AG04450 (cell line): ENCODE results near the gene PRPH. TPM values are rescaled to one million over a fixed set of nuclear protein-coding genes. Genes with fewer than 3 reads are reported as not detected.
"Not testable (repeated sequence)": the region's sequence is repeated elsewhere in the genome, so short reads cannot be mapped to it uniquely, and the experiment has no call there.

Experiments
- CTCF ChIA-PET: fragments of 300-600, 350-600 bp; formaldehyde crosslinking; extraction: SDS; loops from one replicate; lab custom pipeline; 2022; ENCODE audit warnings: antibody characterized with exemption, inconsistent platforms; lab: Charles Lee
- POLR2A ChIA-PET: fragments of 350-600 bp; formaldehyde crosslinking; extraction: SDS; loops from one replicate; lab custom pipeline; 2021; ENCODE audit warnings: antibody characterized with exemption, inconsistent platforms; lab: Yijun Ruan, JAX
- DNase-seq: peaks from one replicate; pipeline ENCODE4 v3.0.0-alpha.2; 2011; ENCODE audit warnings: low read depth, low spot score
- H3K27ac ChIP-seq: one replicate; pipeline ENCODE4 v1.5.1; 2012; ENCODE audit warnings: low read depth, low read length, control low read depth
- H3K27me3 ChIP-seq: one replicate; pipeline ENCODE4 v1.6.0; 2012; ENCODE audit warnings: low read length; ENCODE audit not compliant: control insufficient read depth, insufficient read depth
- H3K4me3 ChIP-seq: 2 replicates; pipeline ENCODE4 v1.5.1; 2011; ENCODE audit warnings: mild to moderate bottlenecking, low read depth, low read length, control low read depth
- H3K9me3 ChIP-seq: 2 replicates; pipeline ENCODE4 v1.5.1; 2012; ENCODE audit warnings: low read length; ENCODE audit not compliant: control insufficient read depth, insufficient read depth
- polyA plus RNA-seq: library from polyadenylated mRNA; depleted of rRNA; stranded (reverse); fragments of >200 nt; gene quantifications from 2 replicates; pipeline ENCODE4 v1.2.3, GENCODE V29; 2011
- TF ChIP-seq, protein P1 (sequence below): IDR thresholded peaks from 2 replicates; pipeline ENCODE4 v1.5.1; 2011; ENCODE audit warnings: low read depth, low read length, control low read depth, inconsistent platforms

PRPH gene
- polyA plus RNA-seq, 1 experiment: not detected

DNA sequence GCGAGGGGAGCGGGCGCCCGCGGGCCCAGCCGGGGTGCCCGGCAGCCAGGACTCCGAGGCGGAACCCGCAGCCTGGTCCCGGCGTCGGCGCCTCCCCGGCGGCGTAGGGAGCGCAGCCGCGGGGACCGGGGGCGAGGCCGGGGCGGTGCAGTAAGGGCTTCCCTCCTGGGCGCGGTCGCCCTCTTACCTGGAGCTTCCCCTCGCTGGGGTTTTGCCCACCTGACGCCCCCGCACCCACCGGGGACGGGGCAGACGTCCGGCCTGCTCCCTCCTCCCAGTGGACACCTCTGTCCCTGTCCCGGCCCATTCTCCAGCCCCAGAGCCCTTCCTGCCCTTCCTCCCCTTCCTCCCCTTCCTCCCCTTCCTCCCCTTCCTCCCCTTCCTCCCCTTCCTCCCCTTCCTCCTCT, 30.5 kb upstream of the PRPH start:
- H3K27me3 ChIP-seq: no peaks in the 10 kb centered on the region
- H3K9me3 ChIP-seq: peaks cover 12% of the 10 kb centered on the region
- DNase-seq: no peak
- H3K27ac ChIP-seq: peak overlapping the region; percentile 57
- TF ChIP-seq, protein P1, sequence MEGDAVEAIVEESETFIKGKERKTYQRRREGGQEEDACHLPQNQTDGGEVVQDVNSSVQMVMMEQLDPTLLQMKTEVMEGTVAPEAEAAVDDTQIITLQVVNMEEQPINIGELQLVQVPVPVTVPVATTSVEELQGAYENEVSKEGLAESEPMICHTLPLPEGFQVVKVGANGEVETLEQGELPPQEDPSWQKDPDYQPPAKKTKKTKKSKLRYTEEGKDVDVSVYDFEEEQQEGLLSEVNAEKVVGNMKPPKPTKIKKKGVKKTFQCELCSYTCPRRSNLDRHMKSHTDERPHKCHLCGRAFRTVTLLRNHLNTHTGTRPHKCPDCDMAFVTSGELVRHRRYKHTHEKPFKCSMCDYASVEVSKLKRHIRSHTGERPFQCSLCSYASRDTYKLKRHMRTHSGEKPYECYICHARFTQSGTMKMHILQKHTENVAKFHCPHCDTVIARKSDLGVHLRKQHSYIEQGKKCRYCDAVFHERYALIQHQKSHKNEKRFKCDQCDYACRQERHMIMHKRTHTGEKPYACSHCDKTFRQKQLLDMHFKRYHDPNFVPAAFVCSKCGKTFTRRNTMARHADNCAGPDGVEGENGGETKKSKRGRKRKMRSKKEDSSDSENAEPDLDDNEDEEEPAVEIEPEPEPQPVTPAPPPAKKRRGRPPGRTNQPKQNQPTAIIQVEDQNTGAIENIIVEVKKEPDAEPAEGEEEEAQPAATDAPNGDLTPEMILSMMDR: no peak
- peak overlapping the region; percentile 86 for H3K4me3 ChIP-seq
- ChIA-PET CTCF (interaction anchor here (0.7 to 2.1 kb wide), 7 partner anchors 10 to 603 kb away, joined by 3 to 9 read pairs (median 4); partner anchors contain the start of gene LMBR1L), POLR2A (interaction anchor here (1.3 to 2.8 kb wide), 5 partner anchors 18 to 134 kb away, joined by 3 to 17 read pairs (median 4); partner anchors contain the start of genes TROAP, TUBA1A and TUBA1B)

DNA sequence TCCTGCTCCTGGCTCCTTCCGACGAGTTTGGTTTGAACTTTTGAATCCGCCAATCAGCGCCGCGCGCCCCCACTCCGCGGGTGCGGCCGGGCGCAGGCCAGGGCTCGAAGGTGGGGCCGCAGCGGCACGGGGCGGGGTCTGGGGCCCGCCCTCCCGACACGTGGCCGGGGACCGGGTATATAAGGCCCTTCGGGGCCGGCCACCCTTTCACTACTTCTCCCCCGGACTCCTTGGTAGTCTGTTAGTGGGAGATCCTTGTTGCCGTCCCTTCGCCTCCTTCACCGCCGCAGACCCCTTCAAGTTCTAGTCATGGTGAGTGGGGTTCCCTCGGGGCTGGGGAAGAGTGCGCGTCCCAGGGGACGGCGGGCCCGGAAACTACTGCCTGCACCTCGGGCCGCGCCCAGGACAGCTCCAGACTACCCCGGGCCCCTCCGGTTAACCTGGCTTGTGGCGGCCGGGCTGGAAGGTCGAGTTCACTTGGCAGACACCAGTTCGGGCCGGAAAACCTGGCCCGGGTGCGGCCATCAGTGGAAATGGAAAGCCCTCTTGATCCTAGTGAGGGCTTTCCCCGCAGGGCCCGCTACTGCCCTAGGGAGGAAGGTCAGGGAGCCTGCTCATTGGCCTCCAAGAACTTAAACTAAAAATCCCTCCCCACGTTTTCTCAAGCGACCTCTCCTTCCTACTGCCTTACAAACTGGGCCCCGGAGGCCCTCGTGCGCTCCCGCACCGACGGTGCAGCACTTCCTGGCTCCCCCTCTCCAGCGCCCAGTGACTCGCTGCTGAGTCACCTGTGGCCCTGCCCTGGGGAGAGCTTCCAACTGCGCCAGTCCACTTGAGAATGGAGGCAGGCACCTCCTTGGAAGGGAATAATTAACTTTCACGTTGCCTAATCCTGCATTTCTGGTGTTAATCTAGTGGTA, 29.8 kb upstream of the PRPH start, which contains the start of gene TUBA1C:
TSS of gene TUBA1C (plus strand) at position 210 of the 920 bp plus-strand sequence. CDS start at position 310, 100 bp downstream.
- ChIA-PET POLR2A (interaction anchor here (0.6 to 2.8 kb wide), 16 partner anchors 9 to 354 kb away, joined by 3 to 17 read pairs (median 3); partner anchors contain the start of genes ARF3, SPATS2, TROAP and TUBA1A), CTCF (no interaction called here)
- Histone ChIP-seq H3K9me3 (peaks cover 12% of the 10 kb centered on the region), H3K27me3 (no peaks in the 10 kb centered on the region), H3K27ac (peak within 1 kb of the TSS; percentile 98), H3K4me3 (peak within 1 kb of the TSS; percentile 86)
- DNase-seq: peak; percentile 77
- TF ChIP-seq, protein P1: 0 out of 2 replicates have a peak, but pooled peaks have one; percentile 1

DNA sequence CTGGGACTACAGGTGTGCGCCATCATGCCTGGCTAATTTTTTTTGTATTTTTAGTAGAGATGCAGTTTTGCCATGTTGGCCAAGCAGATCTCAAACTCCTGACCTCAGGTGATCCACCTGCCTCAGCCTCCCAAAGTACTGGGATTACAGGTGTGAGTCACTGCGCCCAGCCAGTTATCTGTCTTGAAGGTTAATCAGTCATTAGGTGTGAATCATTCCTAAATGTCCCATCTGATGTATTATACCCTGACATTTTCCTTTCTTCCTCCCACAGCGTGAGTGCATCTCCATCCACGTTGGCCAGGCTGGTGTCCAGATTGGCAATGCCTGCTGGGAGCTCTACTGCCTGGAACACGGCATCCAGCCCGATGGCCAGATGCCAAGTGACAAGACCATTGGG, 25.8 kb upstream of the PRPH start:
- ChIA-PET POLR2A (interaction anchor here (0.8 to 1.1 kb wide), 3 partner anchors 25 to 139 kb away, joined by 3 to 7 read pairs (median 5); partner anchors contain the start of gene TUBA1B), CTCF (interaction anchor here (1.1 kb wide), 2 partner anchors 181 to 311 kb away, joined by 3 read pairs; no protein-coding TSS in a partner anchor)
- H3K9me3 ChIP-seq: peaks cover 12% of the 10 kb centered on the region
- H3K4me3 ChIP-seq: peak overlapping the region; percentile 37
- H3K27ac ChIP-seq, DNase-seq, H3K27me3 ChIP-seq: not testable (repeated sequence)

DNA sequence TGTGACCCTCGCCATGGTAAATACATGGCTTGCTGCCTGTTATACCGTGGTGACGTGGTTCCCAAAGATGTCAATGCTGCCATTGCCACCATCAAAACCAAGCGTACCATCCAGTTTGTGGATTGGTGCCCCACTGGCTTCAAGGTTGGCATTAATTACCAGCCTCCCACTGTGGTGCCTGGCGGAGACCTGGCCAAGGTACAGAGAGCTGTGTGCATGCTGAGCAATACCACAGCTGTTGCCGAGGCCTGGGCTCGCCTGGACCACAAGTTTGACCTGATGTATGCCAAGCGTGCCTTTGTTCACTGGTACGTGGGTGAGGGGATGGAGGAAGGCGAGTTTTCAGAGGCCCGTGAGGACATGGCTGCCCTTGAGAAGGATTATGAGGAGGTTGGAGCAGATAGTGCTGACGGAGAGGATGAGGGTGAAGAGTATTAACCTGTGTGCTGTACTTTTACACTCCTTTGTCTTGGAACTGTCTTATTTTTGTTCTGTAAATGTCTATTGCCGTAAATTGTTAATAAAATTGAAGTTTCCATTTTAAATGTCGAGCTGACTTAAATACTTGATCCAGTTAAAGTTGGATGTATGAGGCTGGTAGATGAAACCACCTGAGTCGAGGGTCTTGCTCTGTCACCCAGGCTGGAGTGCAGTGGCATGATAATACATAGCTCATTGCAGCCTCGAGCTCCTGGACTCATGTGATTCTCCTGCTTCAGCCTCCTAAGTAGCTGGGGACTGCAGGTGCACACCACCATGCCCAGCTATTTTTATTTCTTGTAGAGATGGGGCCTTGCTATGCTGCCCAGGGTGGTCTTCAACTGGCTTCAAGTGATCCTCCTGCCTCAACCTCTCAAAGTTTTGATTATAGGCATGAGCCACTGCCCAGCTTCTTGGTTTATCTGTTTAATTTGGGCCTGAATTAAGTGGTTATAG, 21.9 kb upstream of the PRPH start:
- no peak for DNase-seq
- ChIA-PET CTCF (interaction anchor here (0.7 kb wide), 1 partner anchor 61 kb away, joined by 3 read pairs; no protein-coding TSS in a partner anchor), POLR2A (no interaction called here)
- H3K27me3 ChIP-seq: no peaks in the 10 kb centered on the region
- H3K4me3 ChIP-seq: no peak overlapping the region
- no peaks in the 10 kb centered on the region for H3K9me3 ChIP-seq
- H3K27ac ChIP-seq: no peak overlapping the region
- TF ChIP-seq, protein P1: no peak
